H1 (cell line): ENCODE measurements around the gene SEMA3E.

Source experiments
- CHD1 ChIP-seq: IDR thresholded peaks from 2 replicates; pipeline ENCODE4 v1.6.1; 2012; ENCODE audit warnings: low read depth, low read length, improper control_type of control experiment
- CTCF ChIP-seq, 3 experiments: IDR thresholded peaks; 1 replicate in 2 of 3; 2 replicates in 1 of 3; pipeline versions ENCODE4 v1.5.1 to v1.6.1; 2011; ENCODE audit warnings: low read length in 3 of 3, mild to moderate bottlenecking in 3 of 3, inconsistent platforms in 2 of 3, low read depth in 1 of 3, moderate library complexity in 1 of 3; ENCODE audit not compliant: insufficient read depth in 1 of 3; ENCODE audit errors: control extremely low read depth in 1 of 3

GRCh38 chr7:83686416-83686815 is 37.5 kb upstream of the SEMA3E start:
- no peak for TF ChIP-seq CHD1
- TF ChIP-seq CTCF (IDR thresholded peaks at IDR 0.05; ENCODE audit: control extremely low read depth in 1 of 3, insufficient read depth in 1 of 3, low read depth in 1 of 3, low read length in 3 of 3) = no peak
